ENCODE data around the gene PPP1R15B. TPM values are rescaled to one million over a fixed set of nuclear protein-coding genes. Genes with fewer than 3 reads are reported as not detected.

Gene PPP1R15B
- total RNA-seq, 2 donors from 2014 or later: 44.8 to 79.2 TPM

GRCh38 chr1:204426971-204427701 lies 15.5 kb upstream of the PPP1R15B start:
- no peak for DNase-seq
- H3K36me3 ChIP-seq (ENCODE audit: control insufficient read depth, insufficient read depth, low read length): peaks cover 14% of the 10 kb centered on the region
- H3K27me3 ChIP-seq (ENCODE audit: control insufficient read depth, insufficient read depth, low read length, poor library complexity, severe bottlenecking): peaks cover 3% of the 10 kb centered on the region
- no peak overlapping the region for H3K27ac ChIP-seq (ENCODE audit: low read depth, low read length)
- no peaks in the 10 kb centered on the region for H3K4me1 ChIP-seq (ENCODE audit: control insufficient read depth, insufficient read depth, low read length)
- TF ChIP-seq, protein P1, sequence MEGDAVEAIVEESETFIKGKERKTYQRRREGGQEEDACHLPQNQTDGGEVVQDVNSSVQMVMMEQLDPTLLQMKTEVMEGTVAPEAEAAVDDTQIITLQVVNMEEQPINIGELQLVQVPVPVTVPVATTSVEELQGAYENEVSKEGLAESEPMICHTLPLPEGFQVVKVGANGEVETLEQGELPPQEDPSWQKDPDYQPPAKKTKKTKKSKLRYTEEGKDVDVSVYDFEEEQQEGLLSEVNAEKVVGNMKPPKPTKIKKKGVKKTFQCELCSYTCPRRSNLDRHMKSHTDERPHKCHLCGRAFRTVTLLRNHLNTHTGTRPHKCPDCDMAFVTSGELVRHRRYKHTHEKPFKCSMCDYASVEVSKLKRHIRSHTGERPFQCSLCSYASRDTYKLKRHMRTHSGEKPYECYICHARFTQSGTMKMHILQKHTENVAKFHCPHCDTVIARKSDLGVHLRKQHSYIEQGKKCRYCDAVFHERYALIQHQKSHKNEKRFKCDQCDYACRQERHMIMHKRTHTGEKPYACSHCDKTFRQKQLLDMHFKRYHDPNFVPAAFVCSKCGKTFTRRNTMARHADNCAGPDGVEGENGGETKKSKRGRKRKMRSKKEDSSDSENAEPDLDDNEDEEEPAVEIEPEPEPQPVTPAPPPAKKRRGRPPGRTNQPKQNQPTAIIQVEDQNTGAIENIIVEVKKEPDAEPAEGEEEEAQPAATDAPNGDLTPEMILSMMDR (conservative IDR thresholded peaks at IDR 0.05): no peak
- WGBS, 2 experiments (ENCODE audit: insufficient coverage in 1 of 2, insufficient read length in 1 of 2): 93 to 98% methylated on average over 5 to 9 of the region's 9 CpGs
- Mint-ChIP-seq H3K4me3 (no peak overlapping the region), H3K9me3 (no peaks in the 10 kb centered on the region), H3K4me1 (no peaks in the 10 kb centered on the region), H3K27me3 (ENCODE audit: insufficient read depth) (peaks cover 5% of the 10 kb centered on the region), H3K36me3 (ENCODE audit: low read depth) (peaks cover 33% of the 10 kb centered on the region), H3K27ac (no peak overlapping the region)
- no peak overlapping the region for H3K9ac ChIP-seq (ENCODE audit: extremely low read depth, low read length, poor library complexity, severe bottlenecking)
- no peak overlapping the region for H3K4me3 ChIP-seq (ENCODE audit: low read length)
- H3K9me3 ChIP-seq (ENCODE audit: control insufficient read depth, low read length): no peaks in the 10 kb centered on the region

DNA sequence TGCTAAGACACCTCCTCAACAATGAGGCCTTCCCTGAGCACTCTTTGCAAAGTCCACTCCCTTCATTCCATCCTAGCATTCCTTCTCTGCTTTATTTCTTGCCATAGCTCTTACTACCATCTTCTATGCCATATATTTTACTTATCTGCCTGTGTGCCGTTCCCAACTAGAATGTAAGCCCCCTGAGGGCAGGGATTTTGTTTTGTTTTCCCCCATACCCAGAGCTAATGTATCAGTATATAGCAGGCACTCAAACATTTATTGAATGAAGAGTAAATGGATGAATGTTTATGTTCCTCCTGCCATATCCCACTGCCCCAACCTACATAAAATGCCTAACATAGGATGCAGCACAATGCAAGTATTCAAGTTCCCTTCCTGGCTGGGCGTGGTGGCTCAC lies 14.9 kb upstream of the PPP1R15B start:
- Mint-ChIP-seq H3K9me3 (no peaks in the 10 kb centered on the region), H3K36me3 (ENCODE audit: low read depth) (peaks cover 31% of the 10 kb centered on the region), H3K4me3 (no peak overlapping the region), H3K27me3 (ENCODE audit: insufficient read depth) (no peaks in the 10 kb centered on the region), H3K27ac (no peak overlapping the region), H3K4me1 (no peaks in the 10 kb centered on the region)
- Histone ChIP-seq H3K27me3 (ENCODE audit: control insufficient read depth, insufficient read depth, low read length, poor library complexity, severe bottlenecking) (no peaks in the 10 kb centered on the region), H3K27ac (ENCODE audit: low read depth, low read length) (no peak overlapping the region), H3K9ac (ENCODE audit: extremely low read depth, low read length, poor library complexity, severe bottlenecking) (no peak overlapping the region), H3K9me3 (ENCODE audit: control insufficient read depth, low read length) (no peaks in the 10 kb centered on the region), H3K36me3 (ENCODE audit: control insufficient read depth, insufficient read depth, low read length) (peaks cover 14% of the 10 kb centered on the region), H3K4me1 (ENCODE audit: control insufficient read depth, insufficient read depth, low read length) (no peaks in the 10 kb centered on the region), H3K4me3 (ENCODE audit: low read length) (no peak overlapping the region)
- TF ChIP-seq, protein P1 (conservative IDR thresholded peaks at IDR 0.05): no peak
- no peak for DNase-seq
- WGBS, 2 experiments (ENCODE audit: insufficient coverage in 1 of 2, insufficient read length in 1 of 2): 93 to 97% methylated on average over 2 of the region's 2 CpGs

GRCh38 chr1:204426035-204426436 lies 14.4 kb upstream of the PPP1R15B start:
- no peak overlapping the region for H3K27ac ChIP-seq (ENCODE audit: low read depth, low read length)
- peaks cover 33% of the 10 kb centered on the region for H3K36me3 Mint-ChIP-seq (ENCODE audit: low read depth)
- no peaks in the 10 kb centered on the region for H3K4me1 ChIP-seq (ENCODE audit: control insufficient read depth, insufficient read depth, low read length)
- peaks cover 14% of the 10 kb centered on the region for H3K36me3 ChIP-seq (ENCODE audit: control insufficient read depth, insufficient read depth, low read length)
- H3K9me3 ChIP-seq (ENCODE audit: control insufficient read depth, low read length): no peaks in the 10 kb centered on the region
- no peaks in the 10 kb centered on the region for H3K9me3 Mint-ChIP-seq
- H3K4me3 ChIP-seq (ENCODE audit: low read length): no peak overlapping the region
- no peak overlapping the region for H3K4me3 Mint-ChIP-seq
- H3K27ac Mint-ChIP-seq: no peak overlapping the region
- no peaks in the 10 kb centered on the region for H3K27me3 Mint-ChIP-seq (ENCODE audit: insufficient read depth)
- 88 to 92% methylated on average over 3 to 5 of the region's 5 CpGs for WGBS, 2 experiments (ENCODE audit: insufficient coverage in 1 of 2, insufficient read length in 1 of 2)
- no peak for DNase-seq
- H3K27me3 ChIP-seq (ENCODE audit: control insufficient read depth, insufficient read depth, low read length, poor library complexity, severe bottlenecking): no peaks in the 10 kb centered on the region
- H3K4me1 Mint-ChIP-seq: no peaks in the 10 kb centered on the region
- TF ChIP-seq, protein P1 (conservative IDR thresholded peaks at IDR 0.05): no peak
- H3K9ac ChIP-seq (ENCODE audit: extremely low read depth, low read length, poor library complexity, severe bottlenecking): no peak overlapping the region
